ENCODE measurements around the gene HNRNPH1.

Gene HNRNPH1

DNA sequence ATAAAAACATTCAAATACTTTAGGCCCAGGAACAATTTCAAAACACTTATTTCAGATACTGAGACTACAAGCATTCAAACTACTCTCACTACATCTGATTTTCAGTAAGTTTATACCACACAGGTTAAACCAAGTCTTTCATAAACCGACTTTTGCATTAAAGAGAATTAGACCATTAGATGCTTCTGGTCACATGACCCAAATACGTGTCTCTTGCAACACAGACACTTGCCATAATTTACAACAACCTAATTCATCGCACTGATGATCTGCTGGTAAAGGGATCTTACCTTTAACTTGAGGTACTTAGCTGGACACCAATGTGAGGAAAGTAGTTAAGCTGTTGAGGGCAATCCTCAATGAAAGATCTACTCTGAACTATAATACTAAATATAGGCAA lies 3.2 kb downstream of the HNRNPH1 start:
- no peak for DNase-seq (ENCODE audit: low spot score)
- in situ Hi-C loops (cut with MboI; ENCODE audit: low pct_unique_long_range_greater_than_20kb, low sequenced_read_pairs, unreplicated experiment), result no loop called here

DNA sequence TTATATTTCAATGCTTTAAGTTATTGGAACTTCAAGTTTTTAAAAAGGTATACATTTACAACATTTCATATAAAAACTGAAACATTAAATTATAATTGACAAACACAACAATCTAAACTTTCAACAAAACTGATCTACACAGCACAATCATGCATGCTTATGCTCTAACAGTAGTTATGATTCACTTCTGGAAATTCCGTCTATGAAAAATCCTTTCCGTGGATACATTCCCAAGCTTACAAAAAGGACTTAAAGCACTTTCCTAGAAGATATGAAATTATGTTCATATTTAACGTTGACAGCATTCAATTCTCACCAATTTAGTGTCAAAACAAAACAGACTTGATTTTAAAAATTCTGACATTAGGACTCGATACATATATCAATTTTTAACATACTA lies 3.7 kb downstream of the HNRNPH1 start:
- TF ChIP-seq, protein P1, sequence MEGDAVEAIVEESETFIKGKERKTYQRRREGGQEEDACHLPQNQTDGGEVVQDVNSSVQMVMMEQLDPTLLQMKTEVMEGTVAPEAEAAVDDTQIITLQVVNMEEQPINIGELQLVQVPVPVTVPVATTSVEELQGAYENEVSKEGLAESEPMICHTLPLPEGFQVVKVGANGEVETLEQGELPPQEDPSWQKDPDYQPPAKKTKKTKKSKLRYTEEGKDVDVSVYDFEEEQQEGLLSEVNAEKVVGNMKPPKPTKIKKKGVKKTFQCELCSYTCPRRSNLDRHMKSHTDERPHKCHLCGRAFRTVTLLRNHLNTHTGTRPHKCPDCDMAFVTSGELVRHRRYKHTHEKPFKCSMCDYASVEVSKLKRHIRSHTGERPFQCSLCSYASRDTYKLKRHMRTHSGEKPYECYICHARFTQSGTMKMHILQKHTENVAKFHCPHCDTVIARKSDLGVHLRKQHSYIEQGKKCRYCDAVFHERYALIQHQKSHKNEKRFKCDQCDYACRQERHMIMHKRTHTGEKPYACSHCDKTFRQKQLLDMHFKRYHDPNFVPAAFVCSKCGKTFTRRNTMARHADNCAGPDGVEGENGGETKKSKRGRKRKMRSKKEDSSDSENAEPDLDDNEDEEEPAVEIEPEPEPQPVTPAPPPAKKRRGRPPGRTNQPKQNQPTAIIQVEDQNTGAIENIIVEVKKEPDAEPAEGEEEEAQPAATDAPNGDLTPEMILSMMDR (IDR thresholded peaks at IDR 0.05; ENCODE audit: extremely low read depth, insufficient read depth, missing control alignments), result no peak
- DNase-seq (ENCODE audit: low spot score), result no peak
- in situ Hi-C loops (cut with MboI; ENCODE audit: low pct_unique_long_range_greater_than_20kb, low sequenced_read_pairs, unreplicated experiment), result no loop called here

More for the DNA sequence above, 3.2 kb downstream of the HNRNPH1 start:
- TF ChIP-seq, protein P1 (IDR thresholded peaks at IDR 0.05; ENCODE audit: extremely low read depth, insufficient read depth, missing control alignments), result no peak

DNA sequence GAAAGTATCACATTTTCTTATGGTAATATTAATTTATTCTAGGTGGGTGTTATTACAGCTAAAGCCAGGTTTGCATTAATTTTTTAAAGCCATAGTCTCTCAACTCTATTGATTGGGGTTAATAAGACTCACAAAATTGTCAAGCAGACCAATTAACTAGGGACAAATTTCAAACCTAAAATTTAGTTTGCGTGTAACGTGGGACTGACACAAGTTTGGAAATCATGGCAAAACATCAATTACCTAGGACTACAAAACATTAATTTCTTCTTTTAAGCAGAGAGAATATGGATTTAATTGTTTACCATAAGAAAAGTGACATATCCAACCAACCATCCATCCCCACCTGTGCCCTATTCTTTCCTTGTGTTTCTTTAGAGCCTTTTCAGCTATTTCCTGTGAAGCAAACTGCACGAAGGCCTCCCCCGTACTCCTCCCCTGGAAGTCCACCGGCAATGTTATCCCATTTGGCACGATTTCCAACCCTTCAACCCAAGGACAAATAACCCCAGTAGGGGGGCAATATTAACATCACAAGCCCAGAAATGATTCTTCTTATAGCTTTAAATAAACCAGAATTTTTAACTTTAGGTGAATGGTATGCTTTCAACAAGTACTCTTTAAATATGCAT lies 4.4 kb downstream of the HNRNPH1 start:
- in situ Hi-C loops (cut with MboI; ENCODE audit: low pct_unique_long_range_greater_than_20kb, low sequenced_read_pairs, unreplicated experiment), result no loop called here
- DNase-seq (ENCODE audit: low spot score), result no peak
- TF ChIP-seq, protein P1 (IDR thresholded peaks at IDR 0.05; ENCODE audit: extremely low read depth, insufficient read depth, missing control alignments), result no peak

DNA sequence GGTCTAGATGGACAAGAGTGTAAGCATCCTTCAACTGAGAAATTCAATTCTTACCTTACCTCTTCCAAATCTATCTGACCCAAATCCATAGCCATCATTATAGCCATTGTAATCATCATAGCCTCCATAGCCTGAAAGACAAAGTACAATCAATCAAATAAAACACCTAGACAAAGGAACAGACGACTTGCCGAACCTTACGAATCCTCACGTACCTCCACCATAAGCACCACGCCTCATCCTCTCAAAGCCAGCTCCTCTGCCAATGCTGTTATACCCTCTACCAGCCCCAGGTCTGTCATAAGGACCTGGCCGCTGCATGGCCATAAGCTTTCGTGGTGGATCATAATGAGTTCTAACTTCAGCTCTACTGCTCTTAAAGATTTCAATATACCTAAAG lies 5.5 kb downstream of the HNRNPH1 start:
- in situ Hi-C loops (cut with MboI; ENCODE audit: low pct_unique_long_range_greater_than_20kb, low sequenced_read_pairs, unreplicated experiment), result no loop called here
- no peak for DNase-seq (ENCODE audit: low spot score)
- TF ChIP-seq, protein P1 (IDR thresholded peaks at IDR 0.05; ENCODE audit: extremely low read depth, insufficient read depth, missing control alignments), result no peak

DNA sequence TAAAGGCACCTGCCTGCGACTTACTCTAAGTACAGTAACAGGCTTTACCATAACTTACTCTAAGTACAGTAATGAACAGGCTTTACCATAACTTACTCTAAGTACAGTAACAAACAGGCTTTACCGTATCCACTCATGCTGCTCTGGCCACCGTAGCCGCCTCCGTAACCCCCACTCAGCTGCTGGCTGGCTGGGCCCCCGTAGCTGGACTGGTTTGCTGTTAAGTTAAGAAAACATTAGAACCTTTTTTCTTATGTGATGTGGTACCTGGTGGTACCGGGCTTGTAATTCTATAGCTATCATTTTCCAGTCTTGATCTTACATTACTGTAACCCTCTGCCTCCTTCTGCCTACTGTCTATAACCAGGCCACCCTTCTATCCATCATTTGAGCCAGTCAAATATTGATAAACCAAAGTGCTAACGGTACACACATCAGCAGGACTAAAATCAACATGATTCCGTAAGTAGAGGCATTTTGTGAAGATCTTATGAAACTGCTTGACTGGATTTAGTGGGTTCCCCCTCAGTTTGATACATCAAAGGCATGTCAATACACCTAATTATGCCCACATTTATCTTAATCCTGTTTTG lies 7.4 kb downstream of the HNRNPH1 start:
- DNase-seq (ENCODE audit: low spot score), result no peak
- in situ Hi-C loops (cut with MboI; ENCODE audit: low pct_unique_long_range_greater_than_20kb, low sequenced_read_pairs, unreplicated experiment), result no loop called here
- TF ChIP-seq, protein P1 (IDR thresholded peaks at IDR 0.05; ENCODE audit: extremely low read depth, insufficient read depth, missing control alignments), result no peak

DNA sequence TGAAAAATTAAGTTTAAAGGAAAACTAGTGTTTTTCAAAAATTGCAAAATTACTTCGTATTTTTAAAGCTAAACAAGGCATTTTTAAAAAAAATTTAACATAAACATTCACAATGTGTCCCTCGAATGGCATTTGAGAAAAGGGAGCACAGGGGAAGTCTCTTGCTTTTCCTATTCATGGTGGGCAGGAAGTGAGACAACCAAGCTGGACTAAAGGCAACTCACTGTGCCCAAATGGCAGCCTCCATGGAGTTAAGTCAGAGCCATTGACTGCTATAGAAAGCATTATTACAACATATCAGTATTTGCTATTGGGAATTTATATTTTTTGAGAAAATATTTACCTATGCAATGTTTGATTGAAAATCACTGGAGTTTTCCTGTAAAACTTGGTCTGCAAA lies 8.3 kb downstream of the HNRNPH1 start:
- in situ Hi-C loops (cut with MboI; ENCODE audit: low pct_unique_long_range_greater_than_20kb, low sequenced_read_pairs, unreplicated experiment), result no loop called here
- TF ChIP-seq, protein P1 (IDR thresholded peaks at IDR 0.05; ENCODE audit: extremely low read depth, insufficient read depth, missing control alignments), result no peak
- no peak for DNase-seq (ENCODE audit: low spot score)
